HG02763 (cell line): ENCODE data around the gene ZBTB18.

ENCODE experiments used
- ATAC-seq: cut with Tn5 transposase; IDR thresholded peaks from one replicate; pipeline ENCODE4 v1.9.1; 2021; ENCODE audit warnings: mild to moderate bottlenecking, moderate library complexity; ENCODE audit not compliant: unreplicated experiment

The ZBTB18 gene

DNA sequence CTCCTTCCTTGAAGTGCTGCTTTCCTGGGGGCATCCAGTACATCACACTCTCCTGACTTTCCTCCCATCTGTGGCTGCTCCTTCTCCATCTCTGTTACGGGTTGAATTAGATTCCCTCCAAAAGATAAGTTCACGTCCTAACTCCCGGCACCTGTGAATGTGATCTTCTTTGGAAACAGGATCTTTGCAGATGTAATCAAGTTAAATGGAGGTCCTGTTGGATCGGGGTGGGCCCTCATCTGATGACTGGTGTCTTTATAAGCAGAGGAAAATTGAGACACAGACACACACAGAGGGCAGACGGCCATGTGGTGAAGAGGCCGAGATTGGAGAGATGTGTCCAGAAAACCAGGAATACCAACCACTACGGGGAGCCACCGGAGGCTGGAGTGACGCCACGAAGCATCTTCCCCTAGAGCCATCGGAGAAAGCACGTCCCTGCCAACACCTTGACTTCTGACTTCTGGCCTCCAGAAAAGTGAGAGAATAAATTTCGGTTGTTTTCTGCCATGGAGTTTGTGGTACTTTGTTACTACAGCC is 36.0 kb downstream of the ZBTB18 start:
- no peak for ATAC-seq

DNA sequence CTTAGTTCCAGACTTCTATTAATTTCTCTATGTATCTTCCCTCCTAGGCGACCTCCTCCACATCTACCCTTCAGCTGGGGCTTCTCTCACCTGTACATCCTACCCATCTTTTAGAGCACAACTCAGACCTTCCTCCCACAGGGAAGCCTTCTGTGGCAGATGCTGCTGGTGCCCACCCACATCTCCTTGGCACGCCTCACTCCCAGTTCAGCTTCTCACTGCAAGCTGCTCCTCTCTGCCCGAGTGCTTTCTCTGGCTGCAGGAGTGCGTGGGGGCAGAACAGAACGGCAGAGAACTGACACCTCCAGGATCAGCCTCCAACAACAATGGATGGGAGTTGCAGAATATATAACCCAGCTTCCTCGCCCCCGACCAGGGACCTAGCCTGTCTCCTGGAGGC is 36.5 kb downstream of the ZBTB18 start:
- no peak for ATAC-seq

DNA sequence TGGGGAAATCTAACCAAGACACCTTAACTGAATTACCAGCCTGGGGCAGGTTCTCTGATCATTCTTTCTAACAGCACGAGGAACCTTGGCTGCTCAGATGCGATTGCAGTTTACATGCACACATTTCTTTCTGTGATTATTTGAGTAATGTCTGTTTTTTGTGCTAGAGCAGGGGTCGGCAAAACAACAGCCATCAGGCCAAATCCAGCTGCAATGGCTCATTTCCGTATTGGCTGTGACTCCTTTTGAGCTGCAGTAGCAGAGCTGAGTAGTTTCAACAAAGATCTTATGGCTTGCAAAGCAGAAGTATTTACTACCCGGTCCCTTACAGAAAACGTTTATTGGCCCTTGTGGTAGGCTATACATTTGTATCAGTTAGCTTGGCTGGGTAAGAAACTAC is 37.1 kb downstream of the ZBTB18 start:
- ATAC-seq: no peak

DNA sequence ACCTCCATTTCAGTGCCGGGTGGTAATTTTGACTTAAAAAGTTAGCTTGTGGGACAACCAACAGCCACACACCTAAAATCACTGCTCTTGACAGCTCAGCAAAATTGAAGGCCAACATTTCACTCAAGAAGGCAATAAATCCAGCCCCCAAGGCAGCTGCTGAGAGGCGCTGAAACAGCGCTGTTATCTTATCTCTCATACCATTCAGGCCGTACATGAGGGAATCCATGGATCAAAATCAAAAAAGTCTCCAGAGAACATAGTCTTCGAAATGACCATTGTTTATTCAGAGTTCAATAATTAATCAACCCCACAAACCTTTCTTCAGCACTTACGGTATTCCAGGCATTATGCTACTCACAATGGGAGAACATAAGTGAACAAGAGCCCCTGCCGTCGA is 38.5 kb downstream of the ZBTB18 start:
- ATAC-seq: no peak

DNA sequence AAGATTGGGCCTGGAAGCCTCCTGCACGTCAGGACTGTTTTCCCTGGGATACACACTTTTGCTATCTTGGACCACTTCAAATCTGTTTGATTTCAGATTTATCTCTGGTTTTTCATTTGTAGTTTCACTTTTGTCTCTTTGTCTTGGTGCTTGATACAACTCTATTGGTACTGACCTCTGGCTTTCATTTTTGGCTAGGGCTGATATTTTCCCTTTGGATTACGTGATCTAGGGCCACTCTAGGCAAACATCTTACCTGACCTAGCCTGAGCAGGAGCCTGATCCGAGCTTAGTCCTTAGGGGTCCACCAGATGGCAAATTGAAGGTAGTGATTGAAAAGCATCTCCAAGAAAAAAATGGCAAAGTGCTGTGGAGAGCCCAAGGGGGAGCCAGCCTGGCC is 39.6 kb downstream of the ZBTB18 start:
- ATAC-seq: no peak

DNA sequence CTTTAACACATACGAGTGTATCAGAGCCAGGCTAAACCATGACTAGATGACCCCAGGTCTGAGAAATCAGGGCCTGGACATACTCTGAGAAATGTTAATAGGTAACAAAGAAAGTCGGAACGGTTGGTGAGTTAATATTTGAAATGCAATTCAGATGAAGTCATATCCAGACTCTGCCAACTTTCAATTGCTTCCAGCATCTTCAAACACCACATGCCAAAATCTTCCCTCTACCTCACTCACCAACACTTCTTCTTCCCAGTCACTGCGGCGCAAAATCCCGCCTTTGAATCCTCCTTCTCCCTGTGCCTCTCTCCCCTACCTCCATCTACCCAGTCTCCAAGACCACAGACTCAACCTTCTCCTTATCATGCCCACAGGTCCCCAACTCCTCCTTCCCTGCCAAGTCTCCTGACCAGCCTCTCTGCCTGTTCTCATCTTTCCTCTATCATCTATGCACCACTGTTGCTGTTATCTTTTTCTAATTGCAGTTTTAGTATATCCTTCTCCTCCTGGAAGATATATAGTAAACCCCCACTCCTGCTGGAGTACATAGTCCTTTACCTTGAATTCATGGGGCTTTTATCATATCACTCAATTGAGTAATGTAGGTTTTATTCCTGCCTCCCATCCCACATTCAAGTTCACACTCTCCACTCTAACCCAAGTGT is 41.3 kb downstream of the ZBTB18 start:
- ATAC-seq: no peak

DNA sequence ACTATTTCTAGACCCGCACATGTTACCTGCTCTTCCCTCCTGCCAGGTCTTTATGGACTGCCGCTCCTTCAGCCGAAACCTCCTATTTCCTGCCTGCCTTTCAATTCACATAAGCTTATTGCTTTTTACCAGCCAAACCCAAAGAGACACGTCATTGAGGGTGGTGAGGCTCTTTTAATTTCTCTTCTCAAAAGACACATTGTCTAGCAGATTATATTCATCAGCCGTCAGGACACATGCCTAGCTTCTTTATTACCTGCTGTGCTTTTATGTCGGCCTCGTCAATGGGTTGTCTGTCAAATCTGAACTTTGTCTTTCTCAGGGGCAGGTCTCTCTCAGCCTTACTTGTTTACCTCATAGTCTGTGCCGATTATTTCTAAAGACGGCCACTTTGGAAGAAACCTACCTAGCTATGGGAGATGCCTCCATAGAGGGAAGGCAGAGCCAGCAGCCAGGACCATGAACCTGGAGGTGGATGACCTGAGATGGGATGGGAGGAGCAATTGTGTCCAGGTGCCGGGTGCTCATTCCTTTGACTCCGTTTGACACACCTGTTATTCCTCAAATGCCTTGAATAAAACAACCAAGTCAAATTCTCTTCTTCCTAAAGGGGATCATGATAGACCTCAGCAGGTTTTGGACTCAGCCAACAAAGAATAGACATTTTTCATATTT is 42.0 kb downstream of the ZBTB18 start:
- no peak for ATAC-seq

DNA sequence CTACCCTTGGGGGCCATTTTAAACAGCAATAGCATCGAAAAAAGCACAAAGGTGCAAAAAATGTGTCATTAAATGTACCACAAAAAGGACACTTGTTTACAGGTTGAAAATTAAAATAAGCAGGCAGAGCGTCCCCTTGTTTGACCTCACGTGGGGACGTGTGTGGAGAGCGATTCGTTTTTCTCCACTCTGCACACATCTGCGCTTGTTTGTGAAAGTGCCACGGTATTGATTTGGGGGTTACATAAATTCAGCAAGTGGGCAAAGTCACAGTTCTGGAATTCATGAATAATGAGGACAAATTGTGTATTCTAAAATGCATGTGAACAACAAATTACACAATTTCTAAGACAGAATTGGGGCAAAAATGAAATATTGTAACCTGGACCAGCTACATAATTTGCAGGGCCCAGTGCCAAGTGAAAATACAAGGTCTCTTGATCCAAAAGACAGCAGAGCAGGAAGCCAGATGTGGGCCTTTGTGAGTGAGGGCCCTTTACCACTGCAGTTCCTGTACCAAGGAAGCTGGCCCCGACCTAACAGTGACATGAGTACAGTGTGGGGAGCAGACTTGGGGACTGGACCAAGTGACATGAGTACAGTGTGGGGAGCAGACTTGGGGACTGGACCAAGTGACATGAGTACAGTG is 43.9 kb downstream of the ZBTB18 start:
- no peak for ATAC-seq

DNA sequence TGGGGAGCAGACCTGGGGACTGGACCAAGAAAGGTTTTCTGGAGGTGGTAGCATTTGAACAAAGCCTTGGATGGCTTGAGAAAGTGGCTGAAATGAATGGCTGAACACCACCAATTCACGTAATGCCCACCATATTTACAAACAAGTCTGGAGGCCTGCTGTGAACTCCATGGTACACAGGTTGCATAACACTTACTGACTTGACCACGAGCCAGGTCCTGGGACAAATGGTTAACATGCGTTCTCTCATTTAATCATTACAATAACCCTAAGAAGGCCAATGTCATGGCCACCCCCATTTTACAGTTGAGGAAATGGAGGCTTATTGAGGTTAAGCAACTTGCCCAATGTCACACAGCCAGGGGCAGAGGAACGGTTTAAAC is 44.4 kb downstream of the ZBTB18 start:
- ATAC-seq: no peak

DNA sequence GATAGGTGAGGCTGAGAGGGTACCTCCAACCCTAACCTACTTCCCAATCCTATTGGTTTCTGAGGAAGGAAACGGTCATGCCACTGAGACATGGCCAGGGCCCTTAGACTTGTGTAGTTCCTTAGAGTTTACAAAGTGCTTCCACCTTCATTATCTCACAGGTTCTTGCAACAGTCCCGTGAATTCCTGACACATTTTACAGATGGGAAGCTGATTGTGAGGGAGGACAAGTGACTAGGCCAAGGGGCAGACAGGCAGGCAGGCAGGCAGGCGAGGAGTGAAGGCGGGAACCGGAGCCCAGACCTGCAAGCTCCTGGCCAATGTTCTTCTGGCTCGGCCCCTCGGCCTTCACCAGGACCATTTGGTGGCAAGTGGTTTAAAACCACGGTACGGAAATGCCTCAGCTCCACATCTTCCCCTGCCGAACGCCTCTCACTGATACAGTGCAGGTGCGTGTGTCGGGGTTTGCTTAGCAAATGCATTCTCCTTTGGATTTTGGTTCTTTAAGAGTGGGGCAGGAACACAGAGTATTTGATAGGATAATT is 45.1 kb downstream of the ZBTB18 start:
- ATAC-seq: no peak

DNA sequence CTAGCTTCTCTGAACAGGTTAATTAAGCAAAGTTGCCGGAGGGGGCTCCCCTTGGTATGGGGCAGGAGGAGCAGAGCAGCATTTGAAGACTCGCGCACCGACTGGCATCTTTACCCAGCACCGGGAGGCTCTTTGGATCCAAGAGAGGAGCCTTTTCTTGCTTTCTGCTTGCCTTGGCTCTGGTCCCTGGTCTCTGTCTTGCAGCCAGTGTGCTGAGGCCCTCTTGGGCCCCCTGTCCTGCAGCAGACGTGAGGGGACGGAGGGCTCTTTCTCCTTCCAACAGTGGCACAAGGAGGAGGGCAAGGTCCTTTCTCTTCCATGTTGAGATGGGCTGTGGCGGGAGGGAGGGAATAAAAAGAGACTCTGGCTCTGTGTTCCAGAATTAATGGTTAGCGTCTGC is 45.6 kb downstream of the ZBTB18 start:
- no peak for ATAC-seq

DNA sequence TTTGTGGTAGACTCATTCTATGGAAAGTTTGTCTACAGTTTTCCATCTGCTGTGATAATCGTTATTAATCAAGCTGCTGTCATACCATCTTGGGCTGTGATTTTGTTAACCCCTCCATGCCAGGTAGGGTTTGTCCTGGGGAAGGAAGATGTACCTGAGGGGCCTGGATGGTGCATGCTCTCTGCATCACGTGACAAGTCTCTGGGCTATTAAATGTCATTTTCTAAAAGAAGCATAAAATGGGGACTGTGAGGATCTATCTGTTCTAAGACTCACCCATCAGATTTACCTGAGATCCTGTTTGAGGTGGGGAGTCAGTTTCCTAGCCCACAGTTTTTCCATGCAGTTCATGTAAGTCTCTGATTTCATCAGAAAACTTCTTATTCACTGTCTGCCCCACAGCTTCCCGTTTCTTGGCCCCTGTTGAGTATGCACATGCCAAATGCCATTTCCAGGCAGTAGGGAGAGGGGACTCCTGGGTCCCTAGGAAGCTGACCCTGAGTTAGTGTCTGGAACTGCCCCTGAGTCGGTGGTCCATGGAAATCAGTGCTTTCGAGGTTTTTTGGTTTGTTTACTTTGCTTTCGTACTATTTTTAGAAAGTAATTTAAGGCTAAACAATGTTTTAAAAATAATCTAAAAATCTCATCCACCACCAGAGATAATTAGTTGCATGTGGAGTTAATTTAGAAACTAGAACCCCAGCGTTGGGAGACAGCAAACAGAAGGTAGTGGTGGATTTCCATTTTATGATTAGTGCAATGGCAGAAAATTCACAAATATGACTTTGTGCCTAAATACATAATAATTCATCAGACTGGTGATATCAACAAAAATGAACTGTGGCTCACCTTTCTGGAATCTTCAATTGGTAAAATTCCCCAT is 46.7 kb downstream of the ZBTB18 start:
- no peak for ATAC-seq

DNA sequence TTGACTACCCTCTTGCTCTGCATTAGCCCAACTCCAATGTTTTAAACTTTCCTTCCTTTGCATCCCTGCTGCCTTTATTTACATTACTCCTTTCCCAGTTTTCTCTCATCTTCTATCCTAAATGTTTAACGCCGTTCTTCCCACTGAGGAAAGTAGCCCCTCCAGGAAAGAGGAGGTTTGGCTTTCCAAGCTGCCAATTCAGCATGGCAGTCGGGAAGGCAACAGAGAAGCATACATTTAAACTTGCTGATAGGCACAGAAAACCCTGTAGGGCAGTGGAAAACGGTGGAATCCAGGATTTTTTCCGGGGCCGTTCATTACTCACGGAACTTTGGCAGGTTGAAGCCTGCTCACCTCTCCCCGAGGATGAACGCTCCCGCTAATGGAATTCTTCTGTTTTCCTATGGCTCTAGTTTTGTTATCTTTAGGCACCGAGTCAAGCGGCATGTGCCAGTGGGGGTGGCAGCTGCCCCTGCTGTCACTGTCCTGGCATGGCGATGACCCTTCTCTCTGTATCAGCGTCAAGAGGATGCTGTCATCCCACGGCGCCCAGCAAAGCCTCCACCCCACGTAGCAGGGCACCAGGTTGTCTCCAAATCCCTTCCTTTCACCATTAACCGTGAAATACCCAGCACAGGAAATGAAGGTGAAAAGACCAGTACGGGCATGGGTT is 48.3 kb downstream of the ZBTB18 start:
- no peak for ATAC-seq

DNA sequence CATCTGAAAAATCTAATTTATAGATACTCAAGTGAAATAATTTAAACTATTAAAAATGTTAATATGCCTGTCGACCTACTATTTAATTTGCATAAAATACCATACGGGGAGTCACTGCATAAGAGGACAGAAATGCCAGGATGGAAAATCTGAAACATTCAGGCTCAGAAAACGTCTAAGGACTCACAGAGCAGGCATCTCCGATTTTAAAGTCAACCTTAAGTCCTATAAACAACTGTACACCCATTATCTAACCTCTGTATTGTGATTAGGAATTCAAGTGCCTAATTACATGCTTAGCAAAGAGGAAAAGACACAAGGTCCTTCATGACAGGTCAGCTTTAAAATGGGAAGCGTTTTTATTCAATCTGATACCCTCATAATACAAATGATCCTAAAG is 49.2 kb downstream of the ZBTB18 start:
- ATAC-seq: no peak

DNA sequence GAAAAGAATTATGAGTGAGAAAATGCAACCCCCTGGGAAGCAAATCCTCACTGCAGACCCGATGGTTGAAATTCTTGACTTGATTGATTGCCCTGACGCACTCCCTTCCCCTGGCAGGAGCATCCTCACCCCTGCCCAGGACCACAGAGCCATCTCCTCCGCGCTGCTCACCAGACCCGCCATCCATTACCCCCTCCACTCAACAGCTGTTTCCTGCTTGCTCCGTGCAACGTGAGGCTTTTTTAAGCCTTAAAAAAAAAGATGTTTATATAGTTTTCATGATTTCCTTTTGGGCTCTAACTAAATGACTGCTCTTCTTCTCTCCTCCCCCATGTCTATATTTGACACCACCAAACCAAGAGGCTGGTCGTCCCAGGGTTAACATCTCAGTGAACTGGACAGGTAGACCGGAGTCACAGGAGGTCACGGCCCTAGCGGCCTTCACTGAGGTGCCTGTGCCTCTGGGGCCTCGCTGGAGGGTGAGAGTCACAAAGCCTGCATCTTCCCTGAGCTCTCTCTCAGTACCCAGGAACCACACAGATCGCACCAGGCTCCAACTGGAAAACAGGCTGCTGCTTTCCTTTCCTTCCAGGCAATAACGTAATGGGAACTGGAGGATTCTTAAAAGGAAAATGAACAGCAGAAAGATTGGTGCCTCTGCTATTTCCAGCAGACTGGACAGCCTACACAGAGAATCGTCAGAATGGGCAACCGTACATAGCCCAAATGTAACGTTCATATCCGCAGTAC is 49.8 kb downstream of the ZBTB18 start:
- no peak for ATAC-seq

DNA sequence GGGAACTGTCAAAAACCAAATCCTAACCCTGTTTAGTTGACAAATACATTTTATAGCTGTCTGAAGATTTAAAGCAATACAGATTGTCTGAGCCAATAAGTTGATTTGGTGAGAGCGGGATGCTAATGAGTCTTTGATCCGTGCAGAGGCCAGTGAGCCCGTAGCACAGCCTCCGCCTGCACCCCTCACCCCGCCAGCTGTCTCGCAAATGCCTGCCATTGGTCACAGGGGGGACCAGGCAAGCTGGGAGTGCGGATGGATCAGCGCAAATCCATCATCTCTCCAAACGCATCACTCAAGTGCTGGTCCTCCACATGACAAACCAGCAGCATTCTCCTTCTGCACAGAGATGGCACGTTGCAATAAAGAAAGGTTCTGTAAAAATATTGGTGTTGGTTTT is 51.0 kb downstream of the ZBTB18 start:
- no peak for ATAC-seq

DNA sequence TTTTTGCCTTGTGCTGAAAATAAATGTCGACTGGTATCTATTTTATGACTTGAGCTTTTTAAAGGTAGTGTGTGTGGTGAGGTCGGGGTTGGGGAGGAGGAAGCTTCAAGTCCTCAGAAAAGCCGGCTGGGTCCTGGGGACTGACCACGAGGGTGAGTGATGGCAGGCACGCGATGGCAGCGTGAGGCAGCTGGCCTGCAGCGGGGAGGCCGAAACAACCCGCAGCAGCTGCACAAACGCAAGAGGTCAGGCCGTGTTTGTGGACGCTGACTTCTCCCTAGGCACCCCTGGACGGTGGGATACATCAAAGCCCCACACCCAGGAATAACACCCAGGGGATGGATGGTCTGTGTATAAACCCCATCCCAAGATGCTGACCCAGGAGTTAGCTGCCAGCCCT is 51.4 kb downstream of the ZBTB18 start:
- ATAC-seq: no peak

DNA sequence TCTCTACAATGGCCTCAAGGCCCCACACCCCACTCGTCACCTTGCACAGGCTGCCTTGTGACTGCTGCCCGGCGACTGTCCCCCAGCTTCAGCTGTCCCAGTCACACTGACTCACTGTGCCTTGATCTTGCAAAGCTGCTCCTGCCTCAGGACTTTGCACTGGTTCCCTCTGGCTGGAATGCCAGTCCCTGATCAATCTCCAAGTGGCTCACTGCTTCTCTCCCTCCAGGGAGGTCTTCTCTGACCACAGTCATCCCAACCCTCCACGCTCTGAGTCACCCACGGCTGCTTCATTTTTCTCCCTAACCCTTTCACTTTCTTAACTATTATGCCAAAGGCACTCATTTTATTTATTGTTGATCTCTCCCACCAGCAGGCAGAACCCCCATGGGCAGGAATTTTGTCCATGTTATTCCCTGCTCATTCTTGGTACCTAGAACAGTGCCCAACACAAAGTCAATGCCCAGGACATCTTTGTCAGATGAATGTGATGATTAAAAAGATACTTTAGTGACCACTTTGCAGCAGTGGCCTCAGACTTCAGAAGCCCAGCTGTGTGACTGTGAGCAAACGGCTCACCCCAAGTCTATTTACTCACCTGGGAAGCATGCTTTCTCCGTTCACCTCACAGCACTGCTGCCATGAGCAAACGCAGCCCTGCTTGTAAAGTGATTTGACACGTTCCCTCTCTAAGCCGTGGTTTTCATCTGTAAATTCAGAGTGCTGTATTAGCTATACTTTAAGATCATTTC is 53.4 kb downstream of the ZBTB18 start:
- no peak for ATAC-seq

DNA sequence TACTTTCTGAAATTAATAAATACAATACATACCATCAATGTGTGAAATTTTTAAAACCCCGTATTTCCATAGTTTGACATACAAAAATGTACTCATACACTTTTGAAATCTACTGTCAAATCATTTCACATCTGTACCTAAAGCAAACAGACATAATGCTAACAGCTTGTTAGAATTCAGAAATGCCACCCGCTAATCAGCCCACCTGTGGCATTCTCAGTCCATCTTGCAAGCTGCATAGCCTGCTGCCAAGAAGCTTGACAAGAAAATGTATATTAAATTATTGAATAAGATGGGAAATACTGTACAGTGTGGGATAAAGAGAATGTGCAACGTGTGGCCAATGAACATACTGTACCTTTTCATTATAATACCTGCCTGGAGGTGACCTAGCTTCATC is 55.1 kb downstream of the ZBTB18 start:
- ATAC-seq: no peak
